Skeletal muscle satellite cell (primary cell): ENCODE measurements around the gene ITM2B.

ENCODE experiments used
- H3K27me3 ChIP-seq: 2 replicates; pipeline ENCODE4 v1.7.0; 2013; ENCODE audit warnings: low read length; ENCODE audit not compliant: control insufficient read depth, insufficient read depth
- H3K36me3 ChIP-seq: 2 replicates; pipeline ENCODE4 v1.7.0; 2013; ENCODE audit warnings: mild to moderate bottlenecking, control low read depth, low read length; ENCODE audit not compliant: insufficient read depth
- H3K4me1 ChIP-seq: 2 replicates; pipeline ENCODE4 v1.7.0; 2013; ENCODE audit warnings: low read length; ENCODE audit not compliant: control insufficient read depth, insufficient read depth
- H3K4me2 ChIP-seq: 2 replicates; pipeline ENCODE4 v1.7.0; 2013; ENCODE audit warnings: mild to moderate bottlenecking, low read length
- H3K4me3 ChIP-seq: 2 replicates; pipeline ENCODE4 v1.7.0; 2013; ENCODE audit warnings: low read length
- H3K9ac ChIP-seq: 2 replicates; pipeline ENCODE4 v1.7.0; 2013; ENCODE audit warnings: mild to moderate bottlenecking, low read depth, low read length, moderate library complexity
- H3K9me3 ChIP-seq: replicated peaks from 2 replicates; pipeline ENCODE4 v1.7.0; 2013; ENCODE audit warnings: mild to moderate bottlenecking, control low read depth, low read length

ITM2B gene

GRCh38 chr13:48265217-48265815, 32.3 kb downstream of the ITM2B start:
- Histone ChIP-seq H3K4me2 (no peak overlapping the region), H3K4me1 (peaks cover 12% of the 10 kb centered on the region), H3K9me3 (no peaks in the 10 kb centered on the region), H3K4me3 (no peak overlapping the region), H3K27me3 (no peaks in the 10 kb centered on the region), H3K9ac (no peak overlapping the region), H3K36me3 (peaks cover 29% of the 10 kb centered on the region)

- Histone ChIP-seq H3K27me3 (no peaks in the 10 kb centered on the region), H3K9ac (no peak overlapping the region), H3K36me3 (peaks cover 29% of the 10 kb centered on the region)
Measured at GRCh38 chr13:48266150-48266549, 33.1 kb downstream of the ITM2B start.

GRCh38 chr13:48266701-48267639, 34.0 kb downstream of the ITM2B start:
- H3K9ac ChIP-seq, result no peak overlapping the region
- no peaks in the 10 kb centered on the region for H3K27me3 ChIP-seq
- H3K4me1 ChIP-seq, result peaks cover 12% of the 10 kb centered on the region
- H3K36me3 ChIP-seq, result peaks cover 25% of the 10 kb centered on the region
- H3K4me3 ChIP-seq, result no peak overlapping the region
- no peak overlapping the region for H3K4me2 ChIP-seq
- no peaks in the 10 kb centered on the region for H3K9me3 ChIP-seq

More at GRCh38 chr13:48266150-48266549, 33.1 kb downstream of the ITM2B start:
- H3K4me2 ChIP-seq, result no peak overlapping the region
- no peaks in the 10 kb centered on the region for H3K9me3 ChIP-seq
- H3K4me1 ChIP-seq, result peaks cover 12% of the 10 kb centered on the region
- H3K4me3 ChIP-seq, result no peak overlapping the region

- H3K36me3 ChIP-seq, result peaks cover 16% of the 10 kb centered on the region
- H3K4me2 ChIP-seq, result no peak overlapping the region
- H3K4me1 ChIP-seq, result peaks cover 5% of the 10 kb centered on the region
- no peaks in the 10 kb centered on the region for H3K9me3 ChIP-seq
- no peaks in the 10 kb centered on the region for H3K27me3 ChIP-seq
- H3K9ac ChIP-seq, result no peak overlapping the region
- H3K4me3 ChIP-seq, result no peak overlapping the region
Measured at GRCh38 chr13:48268019-48268418, 35.0 kb downstream of the ITM2B start.

- H3K27me3 ChIP-seq, result no peaks in the 10 kb centered on the region
- no peak overlapping the region for H3K4me3 ChIP-seq
- H3K9ac ChIP-seq, result no peak overlapping the region
- H3K36me3 ChIP-seq, result peaks cover 3% of the 10 kb centered on the region
- H3K4me1 ChIP-seq, result no peaks in the 10 kb centered on the region
- H3K9me3 ChIP-seq, result no peaks in the 10 kb centered on the region
- H3K4me2 ChIP-seq, result no peak overlapping the region
Measured at GRCh38 chr13:48273346-48273745, 40.3 kb downstream of the ITM2B start.

- H3K9ac ChIP-seq, result no peak overlapping the region
Measured at GRCh38 chr13:48275507-48275906, 42.5 kb downstream of the ITM2B start.

GRCh38 chr13:48278806-48279205, 45.8 kb downstream of the ITM2B start:
- no peaks in the 10 kb centered on the region for H3K4me1 ChIP-seq
- no peak overlapping the region for H3K4me2 ChIP-seq
- no peaks in the 10 kb centered on the region for H3K36me3 ChIP-seq
- H3K4me3 ChIP-seq, result no peak overlapping the region
- no peak overlapping the region for H3K9ac ChIP-seq
- no peaks in the 10 kb centered on the region for H3K9me3 ChIP-seq
- no peaks in the 10 kb centered on the region for H3K27me3 ChIP-seq

More at GRCh38 chr13:48275507-48275906, 42.5 kb downstream of the ITM2B start:
- Histone ChIP-seq H3K4me1 (no peaks in the 10 kb centered on the region), H3K4me2 (no peak overlapping the region), H3K4me3 (no peak overlapping the region), H3K27me3 (no peaks in the 10 kb centered on the region), H3K9me3 (no peaks in the 10 kb centered on the region), H3K36me3 (no peaks in the 10 kb centered on the region)

GRCh38 chr13:48281556-48281955, 48.5 kb downstream of the ITM2B start:
- Histone ChIP-seq H3K9ac (no peak overlapping the region), H3K4me1 (no peaks in the 10 kb centered on the region), H3K27me3 (no peaks in the 10 kb centered on the region), H3K9me3 (no peaks in the 10 kb centered on the region), H3K36me3 (no peaks in the 10 kb centered on the region), H3K4me3 (no peak overlapping the region), H3K4me2 (no peak overlapping the region)

GRCh38 chr13:48291730-48292129, 58.7 kb downstream of the ITM2B start:
- H3K9me3 ChIP-seq, result no peaks in the 10 kb centered on the region
- H3K36me3 ChIP-seq, result no peaks in the 10 kb centered on the region
- no peaks in the 10 kb centered on the region for H3K4me1 ChIP-seq
- H3K9ac ChIP-seq, result no peak overlapping the region
- H3K4me3 ChIP-seq, result no peak overlapping the region
- no peaks in the 10 kb centered on the region for H3K27me3 ChIP-seq
- no peak overlapping the region for H3K4me2 ChIP-seq

GRCh38 chr13:48292650-48293049, 59.6 kb downstream of the ITM2B start:
- no peak overlapping the region for H3K4me2 ChIP-seq
- H3K36me3 ChIP-seq, result no peaks in the 10 kb centered on the region
- no peaks in the 10 kb centered on the region for H3K4me1 ChIP-seq
- H3K27me3 ChIP-seq, result no peaks in the 10 kb centered on the region
- H3K9ac ChIP-seq, result no peak overlapping the region
- no peak overlapping the region for H3K4me3 ChIP-seq
- H3K9me3 ChIP-seq, result no peaks in the 10 kb centered on the region

- Histone ChIP-seq H3K27me3 (no peaks in the 10 kb centered on the region), H3K9ac (no peak overlapping the region), H3K4me3 (no peak overlapping the region), H3K4me2 (no peak overlapping the region), H3K36me3 (no peaks in the 10 kb centered on the region), H3K9me3 (no peaks in the 10 kb centered on the region), H3K4me1 (no peaks in the 10 kb centered on the region)
Measured at GRCh38 chr13:48294653-48295052, 61.6 kb downstream of the ITM2B start.
